ENCODE data around the gene PSMD14.

The PSMD14 gene

GRCh38 chr2:161391737-161392506 is 83.7 kb downstream of the PSMD14 start:
- DNase-seq (ENCODE audit: insufficient read length), result no peak
- FAIRE-seq, result peak; percentile 65
- TF ChIP-seq TAF1 (IDR thresholded peaks at IDR 0.05; ENCODE audit: borderline replicate concordance, low read depth, low read length) (no peak), POLR2AphosphoS5 (IDR thresholded peaks at IDR 0.05; ENCODE audit: low read depth, low read length) (no peak), POLR2A (IDR thresholded peaks at IDR 0.05; ENCODE audit: low read depth, low read length) (no peak)

- FAIRE-seq (no peak), DNase-seq (ENCODE audit: insufficient read length) (no peak)
- TF ChIP-seq POLR2AphosphoS5 (IDR thresholded peaks at IDR 0.05; ENCODE audit: low read depth, low read length) (no peak), TAF1 (IDR thresholded peaks at IDR 0.05; ENCODE audit: borderline replicate concordance, low read depth, low read length) (no peak), POLR2A (IDR thresholded peaks at IDR 0.05; ENCODE audit: low read depth, low read length) (no peak)
These were observed 91.9 kb downstream of the PSMD14 start for GRCh38 chr2:161400076-161400475.

- no peak for DNase-seq (ENCODE audit: insufficient read length)
These were observed 94.1 kb downstream of the PSMD14 start for GRCh38 chr2:161402297-161402696.

GRCh38 chr2:161406316-161406715 is 98.1 kb downstream of the PSMD14 start:
- FAIRE-seq (no peak), DNase-seq (ENCODE audit: insufficient read length) (no peak)
- TF ChIP-seq POLR2A (IDR thresholded peaks at IDR 0.05; ENCODE audit: low read depth, low read length) (no peak), TAF1 (IDR thresholded peaks at IDR 0.05; ENCODE audit: borderline replicate concordance, low read depth, low read length) (no peak), POLR2AphosphoS5 (IDR thresholded peaks at IDR 0.05; ENCODE audit: low read depth, low read length) (no peak)

More at GRCh38 chr2:161402297-161402696, 94.1 kb downstream of the PSMD14 start:
- TF ChIP-seq TAF1 (IDR thresholded peaks at IDR 0.05; ENCODE audit: borderline replicate concordance, low read depth, low read length) (no peak), POLR2A (IDR thresholded peaks at IDR 0.05; ENCODE audit: low read depth, low read length) (no peak), POLR2AphosphoS5 (IDR thresholded peaks at IDR 0.05; ENCODE audit: low read depth, low read length) (no peak)
- FAIRE-seq, result no peak

GRCh38 chr2:161407597-161407996 is 99.4 kb downstream of the PSMD14 start:
- TF ChIP-seq POLR2A (IDR thresholded peaks at IDR 0.05; ENCODE audit: low read depth, low read length), result no peak
- no peak for TF ChIP-seq TAF1 (IDR thresholded peaks at IDR 0.05; ENCODE audit: borderline replicate concordance, low read depth, low read length)
- TF ChIP-seq POLR2AphosphoS5 (IDR thresholded peaks at IDR 0.05; ENCODE audit: low read depth, low read length), result no peak
- FAIRE-seq (no peak), DNase-seq (ENCODE audit: insufficient read length) (no peak)

GRCh38 chr2:161409308-161409907 is 101.2 kb downstream of the PSMD14 start:
- FAIRE-seq (no peak), DNase-seq (ENCODE audit: insufficient read length) (no peak)
- TF ChIP-seq TAF1 (IDR thresholded peaks at IDR 0.05; ENCODE audit: borderline replicate concordance, low read depth, low read length) (no peak), POLR2AphosphoS5 (IDR thresholded peaks at IDR 0.05; ENCODE audit: low read depth, low read length) (no peak), POLR2A (IDR thresholded peaks at IDR 0.05; ENCODE audit: low read depth, low read length) (no peak)

GRCh38 chr2:161412346-161412745 is 104.1 kb downstream of the PSMD14 start:
- DNase-seq (ENCODE audit: insufficient read length), result no peak
- TF ChIP-seq POLR2AphosphoS5 (IDR thresholded peaks at IDR 0.05; ENCODE audit: low read depth, low read length) (no peak), POLR2A (IDR thresholded peaks at IDR 0.05; ENCODE audit: low read depth, low read length) (no peak), TAF1 (IDR thresholded peaks at IDR 0.05; ENCODE audit: borderline replicate concordance, low read depth, low read length) (no peak)
- no peak for FAIRE-seq

- FAIRE-seq, result peak; percentile 58
- no peak for DNase-seq (ENCODE audit: insufficient read length)
- TF ChIP-seq POLR2AphosphoS5 (IDR thresholded peaks at IDR 0.05; ENCODE audit: low read depth, low read length) (no peak), TAF1 (IDR thresholded peaks at IDR 0.05; ENCODE audit: borderline replicate concordance, low read depth, low read length) (no peak), POLR2A (IDR thresholded peaks at IDR 0.05; ENCODE audit: low read depth, low read length) (no peak)
These were observed 106.1 kb downstream of the PSMD14 start for GRCh38 chr2:161414042-161415033.

GRCh38 chr2:161415034-161415986 is 107.1 kb downstream of the PSMD14 start:
- no peak for FAIRE-seq
- TF ChIP-seq POLR2A (IDR thresholded peaks at IDR 0.05; ENCODE audit: low read depth, low read length) (no peak), POLR2AphosphoS5 (IDR thresholded peaks at IDR 0.05; ENCODE audit: low read depth, low read length) (no peak), TAF1 (IDR thresholded peaks at IDR 0.05; ENCODE audit: borderline replicate concordance, low read depth, low read length) (no peak)
- DNase-seq (ENCODE audit: insufficient read length), result no peak

- DNase-seq (ENCODE audit: insufficient read length), result no peak
These were observed 107.9 kb downstream of the PSMD14 start, which contains the start of gene TBR1 for GRCh38 chr2:161415987-161416707. Gene TBR1, plus strand, starts transcription at chr2:161416297. Its CDS starts 114 bp downstream, at chr2:161416411.

More at GRCh38 chr2:161415987-161416707, 107.9 kb downstream of the PSMD14 start, which contains the start of gene TBR1:
- FAIRE-seq, result no peak
- no peak for TF ChIP-seq POLR2A (IDR thresholded peaks at IDR 0.05; ENCODE audit: low read depth, low read length)
- no peak for TF ChIP-seq TAF1 (IDR thresholded peaks at IDR 0.05; ENCODE audit: borderline replicate concordance, low read depth, low read length)
- no peak for TF ChIP-seq POLR2AphosphoS5 (IDR thresholded peaks at IDR 0.05; ENCODE audit: low read depth, low read length)

Data from GM12892 (cell line).